Measurements from ENCODE around the gene FRG1. TPM values are rescaled to one million over a fixed set of nuclear protein-coding genes. Genes with fewer than 3 reads are reported as not detected.
"Not testable (repeated sequence)": the region's sequence is repeated elsewhere in the genome, so short reads cannot be mapped to it uniquely, and the experiment has no call there.

FRG1 gene
- total RNA-seq = 10 to 100 TPM; 18.5 to 26.8 (median 20.5) TPM

DNA sequence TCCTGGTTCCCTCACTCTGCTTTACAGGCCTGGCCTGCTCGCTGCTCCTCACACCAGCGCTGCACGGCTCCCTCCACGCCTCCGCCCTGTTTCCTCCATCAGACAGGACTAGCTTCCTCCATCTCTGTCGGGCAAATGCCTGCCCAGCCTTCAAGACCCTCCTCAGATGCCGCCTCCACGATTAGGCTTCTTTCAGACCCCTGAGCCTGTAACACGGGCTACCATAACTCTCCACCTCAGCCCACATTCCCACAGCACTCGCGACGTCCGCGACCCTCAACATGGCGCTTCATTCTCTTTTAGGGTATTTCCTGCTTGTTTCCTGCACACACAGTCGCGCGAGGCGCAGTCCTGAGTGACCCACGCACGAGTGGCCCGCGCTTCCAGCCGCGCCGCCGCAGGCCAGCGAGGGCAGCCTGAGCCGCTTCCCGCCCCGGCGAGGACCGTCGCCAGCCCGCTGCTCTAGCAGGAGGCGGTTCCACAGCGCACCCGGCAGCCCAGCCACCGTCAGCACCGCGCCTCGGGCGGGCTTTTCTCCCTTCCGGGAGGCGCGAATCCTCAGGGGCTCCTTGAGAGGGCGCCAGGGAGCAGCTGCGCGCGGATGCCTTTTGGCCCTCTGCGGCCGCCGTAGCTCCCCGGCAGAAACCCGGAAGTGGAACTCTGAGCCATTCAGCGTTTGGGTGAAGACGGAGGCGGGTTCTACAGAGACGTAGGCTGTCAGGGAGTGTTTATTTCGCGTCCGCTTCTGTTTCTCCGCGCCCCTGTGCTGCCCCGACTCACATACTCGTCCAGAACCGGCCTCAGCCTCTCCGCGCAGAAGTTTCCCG, at the start of gene FRG1:
Gene FRG1, plus strand, starts transcription at position 695 of the 827 bp plus-strand sequence. CDS start 138 bp downstream, outside the sequence.
- Histone ChIP-seq H3K36me3 (no peaks in the 10 kb centered on the region), H3K4me3 (peak within 1 kb of the TSS; percentile 69 to 99 (median 82)), H3K9me3 (no peaks in the 10 kb centered on the region), H3K27me3 (no peaks in the 10 kb centered on the region), H3K27ac (peak within 1 kb of the TSS; percentile 85 to 92 (median 88)), H3K4me1 (peaks cover 0 to 7% (median 5%) of the 10 kb centered on the region in 4 donors)
- TF ChIP-seq POLR2A (IDR thresholded peaks at IDR 0.05) (peak; percentile 46 to 70), CTCF (IDR thresholded peaks at IDR 0.05) (peak; percentile 76 to 98 (median 96))
- peak; percentile 85 to 98 (median 97) for DNase-seq

- Histone ChIP-seq H3K4me1 (no peaks in the 10 kb centered on the region), H3K27me3 (no peaks in the 10 kb centered on the region), H3K4me3 (no peak overlapping the region), H3K27ac (no peak overlapping the region), H3K9me3 (no peaks in the 10 kb centered on the region), H3K36me3 (no peaks in the 10 kb centered on the region)
- no peak for DNase-seq
- TF ChIP-seq CTCF (IDR thresholded peaks at IDR 0.05) = no peak
- TF ChIP-seq POLR2A (IDR thresholded peaks at IDR 0.05) = no peak
Observed at GRCh38 chr4:189897667-189898066, 43.0 kb upstream of the FRG1 start.

- not testable (repeated sequence) for DNase-seq, H3K9me3 ChIP-seq, H3K4me1 ChIP-seq, H3K27ac ChIP-seq, H3K36me3 ChIP-seq, H3K27me3 ChIP-seq, H3K4me3 ChIP-seq
Observed at GRCh38 chr4:189899481-189900015, 41.1 kb upstream of the FRG1 start.

GRCh38 chr4:189904420-189905027, 36.1 kb upstream of the FRG1 start:
- not testable (repeated sequence) for H3K27me3 ChIP-seq

DNA sequence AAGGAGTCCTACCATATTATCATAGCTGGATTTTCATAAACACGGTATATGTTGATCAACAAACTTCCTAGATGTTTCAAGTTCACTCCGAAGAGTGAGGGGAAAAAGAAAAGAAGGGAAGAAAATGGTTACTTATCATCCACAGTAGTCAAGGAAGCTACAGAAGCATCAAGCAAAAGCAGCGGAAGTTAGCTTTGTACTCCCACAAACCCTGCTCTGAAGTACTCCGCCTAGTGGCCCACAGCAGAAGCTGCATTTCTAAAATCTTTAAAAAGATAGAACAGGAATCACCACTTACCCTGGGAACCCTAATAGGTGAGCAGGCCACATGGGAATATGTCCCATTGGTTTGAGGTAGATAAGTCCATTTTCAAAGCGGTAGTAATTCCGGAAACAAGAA, 28.5 kb upstream of the FRG1 start:
- Histone ChIP-seq H3K4me3 (no peak overlapping the region), H3K27me3 (no peaks in the 10 kb centered on the region), H3K4me1 (no peaks in the 10 kb centered on the region), H3K9me3 (no peaks in the 10 kb centered on the region), H3K27ac (no peak overlapping the region), H3K36me3 (no peaks in the 10 kb centered on the region)
- TF ChIP-seq CTCF (IDR thresholded peaks at IDR 0.05) (peak in 1 of 6 experiments; percentile 17), POLR2A (IDR thresholded peaks at IDR 0.05) (no peak)
- no peak for DNase-seq

More at GRCh38 chr4:189904420-189905027, 36.1 kb upstream of the FRG1 start:
- H3K4me1 ChIP-seq, H3K9me3 ChIP-seq, H3K27ac ChIP-seq, H3K36me3 ChIP-seq, H3K4me3 ChIP-seq: not testable (repeated sequence)
- peak in 2 of 3 donors; percentile 40 to 75 for DNase-seq
- peak in 5 of 6 experiments; percentile 39 to 62 (median 60) for TF ChIP-seq CTCF (IDR thresholded peaks at IDR 0.05)

Data from Peyer's patch (tissue), 4 donors.